Thyroid gland (tissue), 4 donors: ENCODE measurements around the gene OXTR. TPM values are rescaled to one million over a fixed set of nuclear protein-coding genes. Genes with fewer than 3 reads are reported as not detected.

Experiments
- DNase-seq, 2 donors: peaks; one replicate each; pipeline ENCODE4 v3.0.0-alpha.2; 2019
- H3K27ac ChIP-seq, 3 donors: fragments of 200-600 bp; sonication (generic); 1 replicate in 2 of 3; 2 replicates in 1 of 3; pipeline ENCODE4 v1.5.1; 2016 to 2019; ENCODE audit warnings: mild to moderate bottlenecking in 1 of 3, moderate library complexity in 1 of 3
- H3K27me3 ChIP-seq: fragments of 200-600 bp; sonication (generic); one replicate; pipeline ENCODE4 v1.5.1; 2019
- H3K36me3 ChIP-seq, 2 donors: fragments of 200-600 bp; sonication (generic); one replicate each; pipeline ENCODE4 v1.5.1; 2016 to 2019
- H3K4me1 ChIP-seq, 2 donors: fragments of 200-600 bp; sonication (generic); one replicate each; pipeline ENCODE4 v1.5.1; 2017 to 2019
- H3K4me3 ChIP-seq, 3 donors: fragments of 200-600 bp; sonication (generic); replicated peaks in 1 of 3; 1 replicate in 2 of 3; 2 replicates in 1 of 3; pipeline ENCODE4 v1.5.1; 2016; ENCODE audit warnings: mild to moderate bottlenecking in 1 of 3
- H3K9me3 ChIP-seq: fragments of 200-600 bp; sonication (generic); one replicate; pipeline ENCODE4 v1.5.1; 2017
- CTCF ChIP-seq, 6 experiments: fragments of 200-600 bp in 3 of 6; fragments of 450-650 bp in 3 of 6; sonication (generic) in 3 of 6; IDR thresholded peaks; one replicate each; pipeline ENCODE4 v1.5.1; 2016 to 2019; ENCODE audit warnings: antibody characterized with exemption in 6 of 6, mild to moderate bottlenecking in 2 of 6, inconsistent platforms in 1 of 6, moderate library complexity in 1 of 6
- POLR2A ChIP-seq, 2 donors: fragments of 450-650 bp; IDR thresholded peaks; one replicate each; pipeline ENCODE4 v1.6.1; 2017; ENCODE audit warnings: antibody characterized with exemption in 2 of 2, mild to moderate bottlenecking in 2 of 2, moderate library complexity in 1 of 2
- WGBS, 2 donors: methylation state at CpG; one replicate each; pipeline ENCODE4 v1.1.5; 2017; 5-methylcytosine and 5-hydroxymethylcytosine counted together
- intact Hi-C: fragments of 100-400 bp; cut with DNase I; formaldehyde crosslinking; loops from one replicate; pipeline ENCODE4 v1.15.1; 2023
- total RNA-seq, 4 donors: library from RNA; depleted of rRNA; stranded (reverse); fragments of >200 nt; gene quantifications; one replicate each; pipeline ENCODE4 v1.2.3, GENCODE V29; 2016

OXTR gene
- total RNA-seq, 4 donors from 2014 or later, result 0.13 to 0.56 (median 0.39) TPM

DNA sequence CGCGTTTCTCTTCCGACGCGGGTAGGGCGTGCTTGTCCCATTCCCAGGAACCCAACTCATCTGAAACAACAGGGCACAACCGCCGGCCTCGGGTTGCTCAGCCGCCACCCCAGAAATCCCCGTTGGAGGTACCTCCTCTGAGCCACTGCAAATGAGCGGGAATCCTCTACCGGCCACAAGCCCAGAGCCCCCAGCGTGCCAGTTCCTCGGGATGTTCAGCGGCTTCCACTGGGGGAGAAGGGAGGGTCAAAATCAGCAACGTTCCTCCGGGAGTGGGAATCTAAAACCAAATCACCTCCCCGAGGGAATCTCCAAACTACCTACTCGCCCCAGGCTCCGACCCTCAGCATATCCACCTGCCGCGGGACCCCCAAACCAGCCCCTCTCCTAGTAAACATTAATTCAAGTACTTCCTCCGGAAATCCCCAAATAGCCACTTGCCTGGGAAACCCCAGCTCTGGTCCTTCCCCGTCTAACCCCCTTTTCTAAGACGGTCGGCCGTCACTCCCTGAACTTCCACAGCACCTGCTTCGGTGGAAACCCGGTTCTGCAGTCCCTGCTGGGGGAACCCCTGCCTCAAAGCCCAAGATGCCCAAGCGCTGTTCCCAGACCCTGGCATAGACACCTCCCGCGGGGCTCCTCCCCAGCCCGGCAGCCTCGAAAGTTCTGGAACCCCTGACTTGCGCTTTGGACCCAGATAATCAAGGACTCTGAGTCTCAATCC, 887 bp downstream of the OXTR start:
- peaks cover 14% of the 10 kb centered on the region for H3K27me3 ChIP-seq
- WGBS, 2 donors, result 10 to 19% methylated on average over 18 to 23 of the region's 36 CpGs
- intact Hi-C loops, result no loop called here
- no peaks in the 10 kb centered on the region for H3K36me3 ChIP-seq
- H3K27ac ChIP-seq, result no peak overlapping the region
- H3K4me1 ChIP-seq, result peaks cover 5 to 23% of the 10 kb centered on the region in 2 donors
- H3K4me3 ChIP-seq, result no peak overlapping the region
- DNase-seq, result no peak
- TF ChIP-seq CTCF (IDR thresholded peaks at IDR 0.05) (no peak), POLR2A (IDR thresholded peaks at IDR 0.05) (no peak)
- H3K9me3 ChIP-seq, result no peaks in the 10 kb centered on the region

GRCh38 chr3:8767667-8768363, 1.6 kb downstream of the OXTR start:
- peak; percentile 23 to 25 for DNase-seq
- Histone ChIP-seq H3K27me3 (peaks cover 14% of the 10 kb centered on the region), H3K4me1 (peaks cover 5 to 23% of the 10 kb centered on the region in 2 donors), H3K4me3 (no peak overlapping the region), H3K36me3 (no peaks in the 10 kb centered on the region), H3K9me3 (no peaks in the 10 kb centered on the region), H3K27ac (no peak overlapping the region)
- TF ChIP-seq CTCF (IDR thresholded peaks at IDR 0.05), result no peak
- TF ChIP-seq POLR2A (IDR thresholded peaks at IDR 0.05), result no peak
- intact Hi-C loops, result no loop called here
- 5 to 8% methylated on average over 7 to 15 of the region's 74 CpGs for WGBS, 2 donors

DNA sequence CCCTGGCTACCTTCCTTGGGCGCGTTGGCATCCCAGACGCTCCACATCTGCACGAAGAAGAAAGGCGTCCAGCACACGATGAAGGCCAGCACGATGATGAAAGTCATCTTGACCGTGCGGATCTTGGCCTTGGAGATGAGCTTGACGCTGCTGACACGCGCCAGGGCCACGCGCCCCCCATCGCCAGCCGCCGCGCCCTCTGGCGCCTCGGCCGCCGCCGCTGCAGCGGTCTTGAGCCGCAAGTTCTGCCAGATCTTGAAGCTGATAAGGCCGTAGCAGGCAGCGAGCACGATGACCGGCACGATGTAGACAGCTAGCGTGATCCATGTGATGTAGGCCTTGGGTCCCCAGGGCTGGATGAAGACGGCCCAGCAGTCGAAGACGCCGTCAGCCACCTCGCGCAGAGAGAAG, 2.2 kb downstream of the OXTR start:
- peaks cover 14% of the 10 kb centered on the region for H3K27me3 ChIP-seq
- TF ChIP-seq POLR2A (IDR thresholded peaks at IDR 0.05) (no peak), CTCF (IDR thresholded peaks at IDR 0.05) (no peak)
- no peak for DNase-seq

DNA sequence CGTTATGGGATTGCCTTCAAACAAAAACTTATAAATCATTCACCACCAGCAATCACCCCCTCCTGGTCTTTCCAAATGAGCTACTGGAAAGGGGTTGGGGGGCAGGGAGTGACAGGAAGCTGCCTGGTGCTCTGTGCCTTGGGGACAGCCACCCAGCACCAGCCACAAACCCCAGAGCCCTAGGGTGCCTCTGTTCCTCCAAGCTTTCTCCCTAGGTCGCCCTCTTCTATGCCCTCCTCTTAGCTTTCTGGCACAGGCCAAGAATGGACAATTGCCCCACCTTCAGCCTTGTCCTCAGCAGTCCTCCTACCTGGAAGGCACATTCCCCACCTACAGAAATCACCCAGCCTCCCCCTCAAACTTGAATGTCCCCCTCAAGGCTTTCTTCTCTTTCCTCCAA, 3.3 kb downstream of the OXTR start:
- Histone ChIP-seq H3K4me1 (peaks cover 5 to 23% of the 10 kb centered on the region in 2 donors), H3K27ac (no peak overlapping the region), H3K4me3 (no peak overlapping the region), H3K9me3 (no peaks in the 10 kb centered on the region), H3K27me3 (peaks cover 14% of the 10 kb centered on the region), H3K36me3 (no peaks in the 10 kb centered on the region)
- no peak for DNase-seq
- WGBS, 2 donors, result 88 to 91% methylated on average over 2 of the region's 2 CpGs
- intact Hi-C loops, result no loop called here
- TF ChIP-seq CTCF (IDR thresholded peaks at IDR 0.05), result no peak
- no peak for TF ChIP-seq POLR2A (IDR thresholded peaks at IDR 0.05)

More for the DNA sequence above, 2.2 kb downstream of the OXTR start:
- Histone ChIP-seq H3K27ac (no peak overlapping the region), H3K4me3 (no peak overlapping the region), H3K4me1 (peaks cover 5 to 23% of the 10 kb centered on the region in 2 donors), H3K36me3 (no peaks in the 10 kb centered on the region), H3K9me3 (no peaks in the 10 kb centered on the region)
- intact Hi-C loops, result no loop called here
- 31 to 33% methylated on average over 18 to 27 of the region's 37 CpGs for WGBS, 2 donors

- Histone ChIP-seq H3K4me3 (no peak overlapping the region), H3K27me3 (peaks cover 14% of the 10 kb centered on the region), H3K27ac (no peak overlapping the region), H3K4me1 (peaks cover 5 to 23% of the 10 kb centered on the region in 2 donors), H3K9me3 (no peaks in the 10 kb centered on the region), H3K36me3 (no peaks in the 10 kb centered on the region)
- DNase-seq, result no peak
- TF ChIP-seq CTCF (IDR thresholded peaks at IDR 0.05) (no peak), POLR2A (IDR thresholded peaks at IDR 0.05) (no peak)
- intact Hi-C loops, result no loop called here
- 74 to 82% methylated on average over 4 of the region's 4 CpGs for WGBS, 2 donors
Measured at GRCh38 chr3:8765528-8765927, 3.9 kb downstream of the OXTR start.
